Right hindlimb (tissue), 1 donor: Measurements from ENCODE around the gene CCDC157.
A peak's percentile ranks its signal among the peaks of the same experiment; 100 is the strongest.
"Not testable (repeated sequence)": the region's sequence is repeated elsewhere in the genome, so short reads cannot be mapped to it uniquely, and the experiment has no call there.

ENCODE experiments used
- DNase-seq: peaks from one replicate; pipeline ENCODE4 v3.0.0-alpha.2; 2018

CCDC157 gene

DNA sequence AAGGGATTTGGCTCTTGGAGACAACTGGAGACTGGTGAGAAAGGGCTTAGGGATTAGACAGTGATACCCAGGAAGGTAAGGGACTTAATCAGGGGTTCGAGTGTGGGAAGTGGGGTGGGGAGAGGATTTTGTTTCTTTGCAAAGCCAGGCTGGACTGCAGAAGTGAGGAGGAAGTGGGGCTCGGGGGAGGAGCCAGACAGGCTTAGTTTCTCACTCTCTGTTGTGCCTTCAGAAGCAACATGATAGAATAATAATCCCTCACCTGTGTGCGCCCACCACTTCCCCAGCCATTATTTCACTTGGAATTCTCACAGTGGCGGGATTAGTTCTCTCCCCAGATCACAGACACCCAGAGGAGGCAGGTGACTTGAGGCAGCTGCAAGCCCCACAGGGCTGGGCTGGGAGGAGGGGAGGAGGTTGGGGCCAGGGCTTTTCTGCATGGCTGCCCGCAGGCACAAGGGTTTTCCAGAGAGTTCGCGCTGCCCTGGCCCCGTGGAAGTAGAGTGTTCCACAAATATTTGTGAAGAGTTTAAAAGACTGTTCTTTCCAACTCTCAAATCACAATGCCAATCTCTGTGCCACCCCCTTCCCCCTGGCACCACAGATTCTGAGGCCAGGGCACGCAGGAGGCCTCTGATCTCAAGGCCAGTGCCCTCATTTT lies 36.0 kb downstream of the CCDC157 start:
- DNase-seq: no peak

DNA sequence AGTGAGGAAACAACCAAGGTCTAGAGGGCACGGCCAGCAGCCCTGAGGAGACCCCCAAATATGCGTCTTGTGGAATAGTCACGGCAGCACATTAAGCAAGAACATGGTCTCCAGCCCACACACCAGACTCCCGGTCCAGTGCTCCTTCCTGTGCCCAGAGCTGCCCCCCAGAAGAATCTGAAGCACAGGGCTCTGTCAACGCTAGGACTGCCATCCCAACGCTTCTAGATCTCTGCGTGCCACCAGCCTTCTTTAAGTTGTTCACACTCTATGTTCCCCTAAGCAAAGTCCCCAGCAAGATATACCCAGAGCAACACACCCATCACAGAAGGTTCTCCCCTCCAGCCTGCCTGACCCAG lies 36.5 kb downstream of the CCDC157 start:
- no peak for DNase-seq

DNA sequence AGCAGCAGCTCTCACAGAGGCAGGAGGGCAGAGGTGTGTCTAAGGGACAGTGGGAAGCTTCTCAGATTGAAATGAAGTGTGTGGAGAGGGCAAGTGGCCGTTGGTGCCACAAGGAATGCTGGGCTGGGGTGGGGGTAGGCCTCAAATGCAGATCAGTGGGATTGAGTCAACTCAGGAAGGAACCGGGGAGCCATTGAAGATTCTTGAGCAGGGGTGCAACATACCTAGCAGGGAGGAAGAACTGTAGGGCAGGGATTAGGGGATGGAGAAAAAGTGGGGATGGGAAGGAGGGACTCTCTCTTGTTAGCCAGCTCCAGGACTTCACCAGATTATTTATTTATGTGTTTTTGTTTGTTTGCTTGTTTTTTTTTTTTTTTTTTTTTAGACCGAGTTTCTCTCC lies 37.1 kb downstream of the CCDC157 start:
- no peak for DNase-seq

DNA sequence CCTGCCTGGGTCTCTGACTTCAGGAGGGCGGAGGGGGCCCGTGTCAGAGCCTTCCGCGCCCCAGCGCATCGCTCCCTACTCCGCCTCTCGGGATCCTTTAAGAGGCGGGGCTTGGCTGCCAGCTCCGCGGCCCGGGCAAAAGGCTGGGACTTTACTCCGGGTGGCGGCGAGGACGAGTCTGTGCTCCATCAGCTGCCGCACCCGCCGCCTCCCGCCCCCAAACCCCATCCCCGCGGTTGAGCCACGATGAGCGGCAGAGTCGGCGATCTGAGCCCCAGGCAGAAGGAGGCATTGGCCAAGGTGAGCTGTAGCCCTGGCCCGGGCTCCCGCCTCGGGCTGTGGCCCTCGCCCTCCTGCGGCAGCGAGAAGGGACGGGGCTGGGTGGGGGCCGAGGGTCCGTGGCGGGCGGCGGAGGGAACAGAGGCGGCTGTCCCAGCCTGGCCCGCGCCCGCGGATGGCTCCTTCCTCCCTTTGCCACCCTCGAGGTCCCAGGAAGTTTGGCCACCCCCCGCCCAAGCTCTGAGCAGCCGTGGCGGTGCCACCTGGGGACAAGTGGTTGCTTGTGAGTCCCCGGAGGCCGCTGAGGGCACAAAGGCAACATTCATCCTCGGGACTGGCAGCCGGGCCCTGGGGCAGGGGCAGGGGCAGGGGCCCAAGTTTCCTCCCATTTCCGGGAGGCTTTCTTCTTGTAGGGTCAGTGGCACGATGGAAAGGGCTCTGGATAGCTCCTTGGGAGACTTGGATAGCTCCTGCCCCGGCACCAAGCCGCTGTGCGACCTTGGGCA lies 40.3 kb downstream of the CCDC157 start, which contains the start of gene SEC14L2:
Gene SEC14L2, plus strand, starts transcription at position 148 of the 785 bp plus-strand sequence. Its CDS starts 99 bp downstream, at position 247.
- DNase-seq: peak; percentile 76

DNA sequence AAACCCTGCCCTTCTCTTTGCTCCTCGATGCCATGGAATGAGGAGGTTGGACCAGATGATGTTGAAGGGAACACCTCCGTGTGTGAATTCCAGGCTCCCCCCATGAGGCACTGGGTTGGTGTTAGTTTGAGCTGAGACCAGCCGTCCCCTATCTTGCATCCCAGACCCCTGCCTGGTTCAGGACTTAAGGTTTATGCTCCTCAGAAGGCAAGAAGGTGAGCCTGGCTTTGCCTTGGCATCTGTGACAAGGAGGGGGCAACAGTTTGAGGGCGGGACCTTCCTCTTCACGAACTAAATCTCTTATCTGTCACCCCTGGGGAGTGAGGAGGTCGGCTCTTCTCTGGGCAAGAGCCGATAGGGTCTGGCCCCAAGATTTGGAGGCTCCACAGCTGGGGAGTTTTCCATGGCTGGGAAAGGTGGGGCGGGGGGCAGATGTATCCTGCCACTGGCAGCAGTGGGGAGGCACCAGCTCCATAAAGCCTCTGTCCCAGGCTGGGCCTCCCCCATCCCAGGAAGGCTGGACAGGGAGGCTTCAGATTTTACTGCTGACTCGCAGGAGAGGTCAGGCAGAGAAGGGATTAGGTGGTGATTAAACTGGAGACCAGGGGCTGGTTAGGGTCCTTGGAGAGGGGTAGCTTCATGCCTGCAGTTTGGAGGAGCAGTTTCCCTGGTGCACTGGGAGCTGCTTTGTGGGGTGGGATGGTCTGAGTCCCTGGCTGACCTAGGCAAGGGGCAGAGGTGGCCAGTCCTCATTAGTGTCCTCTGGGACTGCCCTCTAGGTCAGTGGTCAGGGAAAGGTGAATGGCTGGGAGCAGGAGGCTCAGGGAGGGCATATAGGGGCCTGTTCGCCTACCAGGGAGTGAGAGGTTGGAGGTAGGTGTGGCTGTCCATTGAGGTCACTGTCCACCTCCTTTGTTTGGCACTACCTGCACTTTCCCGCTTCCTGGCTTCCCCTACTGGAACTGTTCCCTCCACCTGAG lies 41.1 kb downstream of the CCDC157 start:
- DNase-seq: no peak

DNA sequence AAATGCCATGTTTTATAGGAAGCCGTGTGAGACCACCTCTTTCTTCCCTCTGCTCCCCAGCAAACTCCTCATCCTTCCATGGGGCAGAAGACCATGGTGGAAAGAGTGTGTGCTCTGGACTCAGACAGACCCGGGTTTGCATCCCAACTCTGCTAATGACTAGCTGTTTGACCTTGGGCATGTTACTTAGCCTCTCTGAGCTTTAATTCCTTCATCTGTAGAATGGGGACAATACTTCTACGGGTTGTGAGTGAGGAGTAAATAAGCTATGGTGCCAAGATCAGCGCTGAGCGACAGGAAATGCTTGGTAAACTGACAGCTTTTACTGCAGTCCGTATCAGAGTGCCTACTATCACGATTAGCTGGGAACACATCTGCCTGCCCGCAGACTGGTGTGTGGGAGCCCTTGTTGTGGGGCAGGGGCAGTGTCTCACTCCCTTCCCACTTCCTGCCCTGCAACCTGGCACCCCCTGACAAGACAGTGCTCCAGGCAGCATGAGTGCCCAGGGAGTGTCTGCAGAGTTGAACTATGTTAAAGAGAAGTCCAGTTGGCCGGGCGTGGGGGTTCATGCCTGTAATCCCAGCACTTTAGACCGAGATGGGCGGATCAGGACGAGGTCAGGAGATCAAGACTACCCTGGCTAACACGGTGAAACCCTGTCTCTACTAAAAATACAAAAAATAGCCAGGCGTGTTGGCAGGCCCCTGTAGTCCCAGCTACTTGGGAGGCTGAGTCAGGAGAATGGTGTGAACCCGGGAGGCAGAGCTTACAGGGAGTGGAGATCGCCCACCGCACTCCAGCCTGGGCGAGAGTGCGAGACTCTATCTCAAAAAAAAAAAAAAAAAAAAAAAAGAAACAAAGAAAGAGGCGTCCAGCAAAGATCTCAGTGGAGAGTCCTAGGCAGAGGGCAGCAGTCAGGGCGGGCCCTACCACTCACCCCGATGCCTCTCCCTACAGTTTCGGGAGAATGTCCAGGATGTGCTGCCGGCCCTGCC lies 42.2 kb downstream of the CCDC157 start:
- no peak for DNase-seq

DNA sequence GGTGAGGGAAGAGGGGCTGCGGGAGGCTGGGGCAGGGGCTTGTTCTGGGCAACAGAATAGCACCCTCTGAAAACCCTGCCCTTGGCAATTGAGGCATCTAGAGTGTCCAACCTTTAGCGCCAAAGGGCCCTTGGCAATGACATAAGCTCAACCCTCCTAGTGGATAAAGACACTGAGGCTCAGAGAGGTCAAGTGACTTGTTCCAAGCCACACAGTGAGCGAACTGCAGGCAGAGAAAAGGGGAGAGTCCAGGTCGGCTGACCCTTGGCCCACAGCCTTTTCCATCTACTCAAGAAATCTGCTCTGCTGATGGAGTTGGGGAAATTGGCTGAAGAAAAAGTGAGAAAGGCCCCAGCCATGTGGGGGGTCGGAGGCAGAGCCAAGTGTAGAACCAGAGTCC lies 42.9 kb downstream of the CCDC157 start:
- DNase-seq: no peak

DNA sequence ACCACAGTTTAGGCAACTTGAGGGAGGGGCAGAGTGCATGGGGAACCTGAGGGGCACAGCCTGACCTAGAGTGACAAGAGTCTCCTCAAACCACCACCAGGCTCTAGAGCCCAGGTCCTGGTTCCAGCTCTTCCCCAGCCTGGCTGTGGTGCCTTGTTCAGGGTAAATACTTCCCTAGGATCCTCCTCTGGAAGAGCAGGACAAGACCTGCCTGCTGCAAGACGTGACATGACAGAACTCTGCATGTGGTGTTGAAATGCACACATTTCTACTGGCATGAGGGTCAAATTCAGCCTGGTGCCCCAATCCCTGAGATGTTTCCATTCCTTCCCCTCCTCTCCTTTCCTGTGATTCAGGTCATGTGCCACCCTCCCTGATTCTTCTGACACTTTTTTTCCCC lies 43.4 kb downstream of the CCDC157 start:
- no peak for DNase-seq

DNA sequence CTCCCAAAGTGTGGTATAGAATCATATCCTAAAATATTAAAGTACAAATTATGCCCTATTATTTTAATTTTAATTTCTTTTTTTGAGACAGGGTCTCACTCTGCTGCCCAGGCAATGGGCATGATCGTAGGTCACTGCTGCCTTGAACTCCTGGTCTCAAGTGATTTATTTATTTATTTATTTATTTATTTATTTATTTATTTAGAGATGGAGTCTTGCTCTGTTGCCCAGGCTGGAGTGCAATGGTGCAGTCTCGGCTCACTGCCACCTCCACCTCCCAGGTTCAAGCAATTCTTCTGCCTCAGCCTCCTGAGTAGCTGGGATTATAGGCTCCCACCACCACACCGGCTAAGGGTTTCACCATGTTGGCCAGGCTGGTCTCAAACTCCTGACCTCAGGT lies 44.2 kb downstream of the CCDC157 start:
- not testable (repeated sequence) for DNase-seq

DNA sequence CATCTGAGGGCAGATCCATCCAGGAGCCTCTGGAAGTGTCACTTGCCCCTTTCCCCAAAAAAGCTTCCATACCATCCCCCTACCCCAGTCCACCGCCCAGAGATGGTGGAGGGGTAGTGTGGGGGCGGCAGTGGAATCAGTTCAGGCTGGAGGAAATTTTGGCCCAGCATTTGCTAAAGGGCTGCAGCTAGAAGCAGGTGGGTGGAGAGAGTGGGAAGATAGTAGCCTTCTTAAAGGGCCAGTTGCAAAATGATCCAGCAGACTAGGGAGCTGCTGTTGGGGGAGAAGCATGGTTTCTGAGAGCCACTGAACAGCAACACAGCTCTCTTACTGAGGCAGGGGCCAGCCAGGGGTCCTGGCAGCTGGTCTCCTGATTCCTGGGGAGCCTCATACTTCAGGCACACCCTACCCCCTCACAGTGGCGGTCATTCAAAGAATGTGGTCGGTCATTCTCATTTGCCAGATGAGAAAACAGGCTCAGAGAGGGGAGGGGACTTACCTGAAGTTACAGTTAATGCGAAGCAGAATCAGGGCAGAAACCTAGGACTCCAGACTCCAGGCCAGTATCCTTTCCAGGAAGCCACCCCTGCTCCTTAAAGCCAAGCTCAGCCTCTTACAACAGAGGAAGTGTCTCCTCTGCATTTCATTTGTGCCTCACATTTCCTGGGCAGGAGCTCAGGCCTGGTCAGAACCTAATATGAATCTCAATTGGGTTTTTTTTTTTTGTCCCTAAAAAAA lies 45.4 kb downstream of the CCDC157 start:
- no peak for DNase-seq

DNA sequence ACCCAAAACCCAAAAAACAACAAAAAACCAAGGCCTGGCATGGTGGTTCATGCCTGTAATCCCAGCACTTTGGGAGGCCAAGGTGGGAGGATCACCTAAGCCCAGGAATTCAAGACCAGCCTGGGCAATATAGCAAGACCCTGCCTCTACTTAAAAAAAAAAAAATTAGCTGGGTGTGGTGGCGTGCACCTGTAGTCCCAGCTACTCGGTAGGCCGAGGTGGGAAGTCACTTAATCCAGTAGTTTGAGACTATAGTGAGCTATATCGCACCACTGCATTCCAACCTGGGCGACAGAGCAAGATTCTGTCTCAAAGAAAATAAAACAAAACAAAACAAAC lies 45.9 kb downstream of the CCDC157 start:
- DNase-seq: not testable (repeated sequence)

DNA sequence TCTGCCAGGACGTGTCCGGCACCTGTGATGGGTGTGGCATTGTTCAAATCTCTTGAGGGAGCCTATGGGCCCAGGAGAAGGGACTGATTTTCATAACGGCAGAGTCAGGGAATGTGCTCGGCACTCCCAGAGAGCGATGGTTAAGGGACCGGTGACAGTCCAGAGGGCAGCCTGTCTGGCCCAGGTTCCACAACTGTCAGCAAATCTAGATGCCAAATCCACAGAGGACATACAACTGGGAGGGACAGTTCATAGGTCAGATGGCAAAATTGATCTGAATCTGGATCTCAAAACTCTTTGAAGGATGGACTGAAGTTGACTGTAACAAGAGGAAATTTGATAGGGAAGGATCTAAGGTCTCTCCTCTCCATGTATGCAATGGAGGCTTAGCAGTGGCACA lies 47.5 kb downstream of the CCDC157 start:
- DNase-seq: no peak

DNA sequence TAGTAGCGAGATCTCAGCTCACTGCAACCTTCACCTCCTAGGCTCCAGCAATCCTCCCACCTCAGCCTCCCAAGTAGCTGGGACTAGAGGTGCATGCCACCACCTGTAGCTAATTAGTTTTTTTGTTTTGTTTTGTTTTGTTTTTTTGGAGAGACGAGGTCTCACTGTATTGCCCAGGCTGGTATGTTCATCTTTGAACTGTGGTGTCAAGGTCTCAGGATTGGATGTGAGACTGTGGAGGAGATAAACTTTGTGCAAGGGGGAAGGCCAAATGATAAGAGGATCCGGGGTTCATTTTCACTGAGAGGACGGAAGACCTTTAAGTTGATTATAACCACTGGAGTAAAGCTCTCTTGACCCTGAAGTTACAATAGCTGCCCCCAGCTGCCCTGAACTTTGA lies 48.9 kb downstream of the CCDC157 start:
- DNase-seq: no peak

DNA sequence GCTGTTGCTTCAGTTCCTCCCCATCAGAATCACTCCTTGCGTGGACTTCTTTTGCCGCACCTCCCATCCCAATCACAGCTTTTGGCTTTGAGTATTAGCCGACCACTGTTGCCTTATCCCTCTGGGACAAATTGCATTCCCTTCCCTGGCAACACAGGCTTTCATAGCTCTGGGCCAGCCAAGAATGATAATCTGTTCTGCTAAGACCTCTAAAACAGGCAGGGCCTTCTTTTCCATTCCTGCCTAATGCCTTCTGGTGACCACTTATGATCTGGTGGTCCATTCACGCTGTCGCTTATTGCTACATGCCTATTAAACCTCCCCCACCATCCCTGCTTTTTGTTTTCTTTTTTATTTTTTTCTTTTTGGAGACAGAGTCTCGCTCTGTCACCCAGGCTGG lies 49.6 kb downstream of the CCDC157 start:
- DNase-seq: no peak

DNA sequence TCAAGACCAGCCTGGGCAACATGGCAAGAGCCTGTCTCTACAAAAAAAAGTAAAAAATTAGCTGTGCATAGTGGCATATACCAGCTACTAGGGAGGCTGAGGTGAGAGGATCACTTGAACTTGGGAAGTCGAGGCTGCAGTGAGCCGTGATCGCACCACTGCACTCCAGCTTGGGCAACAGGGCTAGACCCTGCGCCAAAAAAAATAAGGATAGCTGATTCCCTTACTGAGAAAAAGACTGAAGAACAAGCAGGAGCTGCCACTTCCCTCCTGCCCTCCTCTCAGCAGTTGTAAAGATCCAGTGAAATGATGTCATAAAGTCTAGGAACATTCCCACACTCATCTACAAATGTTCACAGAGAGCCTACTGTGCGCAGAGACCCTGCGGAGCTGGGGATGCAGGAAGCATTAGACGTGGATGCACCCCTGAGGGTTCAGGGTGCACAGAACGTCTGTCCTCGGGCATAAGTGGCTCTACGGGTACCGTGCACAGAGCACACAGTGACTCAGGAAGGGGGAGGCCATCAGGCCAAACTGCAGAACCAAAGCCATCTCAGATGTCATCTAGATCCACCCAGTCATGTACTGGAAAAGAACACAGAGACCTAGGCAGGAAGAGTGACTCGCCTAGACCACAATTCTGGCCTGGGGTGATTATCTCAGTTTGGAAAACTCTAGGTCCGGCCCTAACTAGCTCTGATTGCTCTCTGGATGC lies 51.7 kb downstream of the CCDC157 start:
- no peak for DNase-seq

DNA sequence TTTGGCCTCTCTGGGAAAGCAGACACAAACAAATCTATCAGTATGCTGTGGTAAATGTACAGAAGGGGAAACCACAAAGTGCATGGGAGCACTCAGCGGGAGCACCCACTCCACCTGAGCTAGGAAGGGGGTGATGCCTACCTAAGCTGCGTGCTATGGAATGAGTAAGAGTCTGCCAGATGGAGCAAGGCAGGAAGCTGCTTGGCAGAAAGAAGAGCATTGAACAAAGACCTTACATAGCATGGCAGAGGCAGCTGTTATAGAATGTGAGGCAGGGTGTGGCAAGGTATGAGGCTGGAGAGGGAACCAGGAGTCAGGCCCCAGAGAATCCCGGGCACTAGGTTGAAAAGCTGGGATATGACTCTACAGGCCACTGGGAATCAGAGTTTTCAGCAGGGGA lies 55.0 kb downstream of the CCDC157 start:
- no peak for DNase-seq

DNA sequence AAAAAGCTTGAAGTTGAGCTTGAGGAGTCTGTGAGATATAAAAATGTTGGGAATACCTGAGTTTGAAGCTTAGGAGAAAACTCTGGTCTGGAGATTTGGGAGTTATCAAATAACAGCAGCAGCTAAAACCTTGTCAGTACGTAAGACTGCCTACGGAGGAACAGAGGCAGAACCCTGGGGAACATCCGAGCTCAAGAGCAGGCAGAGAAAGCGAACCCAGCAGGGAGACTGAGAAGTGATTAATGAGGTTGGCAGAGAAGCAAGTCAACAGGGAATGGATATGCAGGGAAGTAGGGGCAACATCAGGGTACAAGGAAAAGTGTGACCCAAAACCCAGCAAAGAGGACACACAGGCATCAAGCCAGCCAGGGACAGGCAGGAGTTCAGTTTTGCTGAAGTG lies 56.2 kb downstream of the CCDC157 start:
- DNase-seq: no peak

DNA sequence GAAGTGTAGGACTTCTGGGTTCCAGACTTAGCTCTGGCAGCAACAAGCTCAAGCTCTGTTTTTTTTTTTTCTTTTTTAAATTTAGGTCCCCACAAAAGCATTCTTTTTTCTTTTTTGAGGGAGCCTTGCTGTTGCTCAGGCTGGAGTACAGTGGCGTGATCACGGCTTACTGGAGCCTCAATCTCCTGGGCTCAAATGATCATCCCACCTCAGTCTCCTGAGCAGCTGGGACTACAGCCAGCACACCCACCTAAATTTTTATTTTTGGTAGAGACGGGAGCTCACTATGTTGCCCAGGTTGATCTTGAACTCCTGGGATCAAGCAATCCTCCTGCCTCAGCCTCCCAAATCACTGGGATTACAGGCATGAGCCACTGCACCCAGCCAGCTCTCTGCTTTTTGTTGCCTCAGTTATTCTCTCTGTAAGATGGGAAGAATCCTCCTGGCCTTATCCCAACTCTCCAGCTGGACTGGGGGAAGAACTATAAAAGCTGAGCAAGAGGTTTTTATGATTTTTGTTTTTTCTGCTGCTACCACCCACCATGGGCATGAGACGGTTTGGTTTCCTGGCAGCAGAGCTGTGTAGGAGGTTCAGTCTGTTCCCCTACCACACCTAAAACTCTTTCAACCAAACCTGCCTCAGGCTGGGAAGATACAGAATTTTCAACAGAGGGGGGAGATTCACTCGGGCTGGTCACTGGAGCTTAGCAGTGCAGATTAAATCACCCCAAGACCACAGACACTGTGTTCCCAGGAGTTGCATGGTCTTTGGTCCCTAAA lies 57.1 kb downstream of the CCDC157 start:
- no peak for DNase-seq

DNA sequence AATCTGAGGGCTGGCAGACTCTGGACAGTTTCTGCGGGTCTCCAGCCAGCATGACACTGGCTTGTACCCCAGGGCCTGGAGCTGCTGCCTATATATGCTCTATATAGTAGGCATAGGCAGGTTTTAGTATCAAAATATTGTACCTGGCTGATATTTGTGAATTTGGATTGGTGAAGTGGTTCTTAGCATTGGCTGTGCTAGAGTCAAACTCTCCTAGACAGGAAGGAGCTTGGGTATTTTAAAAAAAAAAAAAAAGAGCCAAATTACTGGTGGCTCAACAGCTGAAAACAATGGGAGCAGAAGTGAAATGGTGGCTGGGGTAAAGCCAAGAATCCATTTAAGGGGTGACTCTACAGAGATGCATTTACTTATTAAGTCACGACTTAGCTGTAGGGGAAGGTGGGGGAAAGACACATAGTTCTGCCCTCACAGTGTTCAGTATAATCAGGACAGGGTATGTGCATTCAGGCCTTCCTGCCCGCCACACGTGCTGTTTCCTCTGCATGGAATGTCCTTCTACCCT lies 57.8 kb downstream of the CCDC157 start:
- DNase-seq: no peak

DNA sequence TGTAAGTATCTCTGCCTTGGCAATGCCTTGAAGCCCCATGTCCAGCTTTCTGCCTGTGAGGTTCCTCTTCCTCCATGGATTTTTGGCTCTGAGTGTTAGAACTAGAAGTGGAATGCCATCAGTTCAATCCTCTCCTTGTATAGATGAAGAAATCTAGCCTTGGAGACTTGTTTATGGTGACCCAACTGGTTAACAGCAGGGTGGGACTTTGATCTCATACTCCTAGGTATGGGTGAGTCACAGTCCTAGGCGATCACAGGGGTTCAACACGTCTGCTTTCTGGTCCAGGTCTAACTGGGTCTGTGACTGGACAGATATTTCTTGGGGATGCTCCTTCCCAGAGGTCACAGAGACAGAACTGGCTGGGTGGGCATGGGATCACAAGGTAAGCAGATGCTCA lies 59.6 kb downstream of the CCDC157 start:
- DNase-seq: no peak
